DOHH2 (cell line): ENCODE measurements around the gene NRXN3.

Source experiments
- H3F3A ChIP-seq: fragments of 200-600 bp; sonication (generic), shearing (Covaris generic); 2 replicates; pipeline ENCODE4 v1.6.0; 2016; ENCODE audit warnings: antibody characterized with exemption, mild to moderate bottlenecking; ENCODE audit not compliant: control insufficient read depth, insufficient read depth
- H3K27ac ChIP-seq: fragments of 200-600 bp; sonication (generic); 2 replicates; pipeline ENCODE4 v1.5.1; 2014; ENCODE audit warnings: low read depth, mild to moderate bottlenecking, low read length, moderate library complexity
- H3K27me3 ChIP-seq: fragments of 200-600 bp; sonication (generic); 2 replicates; pipeline ENCODE4 v1.6.1; 2014; ENCODE audit warnings: mild to moderate bottlenecking, low read length, mixed read lengths; ENCODE audit not compliant: control insufficient read depth
- H3K36me3 ChIP-seq: fragments of 200-600 bp; sonication (generic); 2 replicates; pipeline ENCODE4 v1.6.1; 2014; ENCODE audit warnings: mild to moderate bottlenecking, low read length, moderate library complexity, mixed read lengths; ENCODE audit not compliant: control insufficient read depth
- H3K4me1 ChIP-seq: fragments of 200-600 bp; sonication (generic); 2 replicates; pipeline ENCODE4 v1.6.1; 2014; ENCODE audit warnings: mild to moderate bottlenecking, low read length, mixed read lengths; ENCODE audit not compliant: control insufficient read depth
- H3K4me2 ChIP-seq: fragments of 200-600 bp; sonication (generic); 2 replicates; pipeline ENCODE4 v1.6.0; 2014; ENCODE audit warnings: mild to moderate bottlenecking, low read length, moderate library complexity
- H3K4me3 ChIP-seq: fragments of 200-600 bp; sonication (generic); 2 replicates; pipeline ENCODE4 v1.5.1; 2014; ENCODE audit warnings: mild to moderate bottlenecking, low read length, mixed read lengths
- H3K79me2 ChIP-seq: fragments of 200-600 bp; sonication (generic); 2 replicates; pipeline ENCODE4 v1.6.1; 2014; ENCODE audit warnings: mild to moderate bottlenecking, low read length, mixed read lengths; ENCODE audit not compliant: control insufficient read depth
- H3K9me2 ChIP-seq: fragments of 200-600 bp; sonication (generic); replicated peaks from 2 replicates; pipeline ENCODE4 v1.6.1; 2014; ENCODE audit warnings: mild to moderate bottlenecking, low read length, mixed read lengths; ENCODE audit not compliant: control insufficient read depth
- H3K9me3 ChIP-seq: fragments of 200-600 bp; sonication (generic); 2 replicates; pipeline ENCODE4 v1.6.1; 2014; ENCODE audit warnings: antibody characterized with exemption, low read length, mixed read lengths; ENCODE audit not compliant: control insufficient read depth, insufficient read depth
- H4K20me1 ChIP-seq: fragments of 200-600 bp; sonication (generic); 2 replicates; pipeline ENCODE4 v1.6.0; 2014; ENCODE audit warnings: low read depth, mild to moderate bottlenecking, antibody characterized with exemption, low read length, moderate library complexity; ENCODE audit not compliant: control insufficient read depth, insufficient read depth
- EZH2phosphoT487 ChIP-seq: fragments of 200-600 bp; sonication (generic); IDR thresholded peaks from 2 replicates; pipeline ENCODE4 v1.6.1; 2017; ENCODE audit warnings: borderline replicate concordance, mild to moderate bottlenecking, antibody characterized with exemption, low read length, moderate library complexity, mixed read lengths
- TF ChIP-seq, protein P1 (sequence below): fragments of 200-600 bp; sonication (generic); IDR thresholded peaks from one replicate; pipeline ENCODE4 v1.5.1; 2014; ENCODE audit warnings: antibody characterized with exemption, mild to moderate bottlenecking, low read depth, low read length; ENCODE audit not compliant: poor library complexity, severe bottlenecking

NRXN3 gene

DNA sequence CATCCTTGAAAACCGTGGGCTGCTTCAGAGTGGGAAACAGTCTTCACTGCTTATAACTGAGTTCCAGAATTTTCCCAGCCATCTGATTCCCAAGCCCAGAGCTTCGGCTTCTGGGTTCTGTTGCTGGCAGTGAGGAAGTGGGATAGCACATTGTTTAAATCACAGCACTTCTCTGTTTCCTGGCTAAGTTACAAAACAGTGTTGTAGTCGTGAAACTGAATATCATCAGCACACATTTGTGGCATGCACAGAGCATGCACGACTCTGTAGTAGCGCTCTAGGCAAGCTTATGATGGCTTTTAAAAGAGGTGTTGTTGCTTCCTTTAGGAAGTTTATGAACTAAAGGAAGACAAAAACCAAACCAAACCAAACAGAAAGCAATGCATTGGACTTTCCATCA lies 1005.5 kb downstream of the NRXN3 start:
- Histone ChIP-seq H3K27ac (no peak overlapping the region), H3K4me2 (no peak overlapping the region), H3K9me2 (no peaks in the 10 kb centered on the region), H3F3A (no peaks in the 10 kb centered on the region), H4K20me1 (no peaks in the 10 kb centered on the region), H3K4me3 (no peak overlapping the region), H3K79me2 (no peaks in the 10 kb centered on the region), H3K27me3 (no peaks in the 10 kb centered on the region), H3K36me3 (no peaks in the 10 kb centered on the region), H3K9me3 (no peaks in the 10 kb centered on the region), H3K4me1 (no peaks in the 10 kb centered on the region)
- TF ChIP-seq, protein P1, sequence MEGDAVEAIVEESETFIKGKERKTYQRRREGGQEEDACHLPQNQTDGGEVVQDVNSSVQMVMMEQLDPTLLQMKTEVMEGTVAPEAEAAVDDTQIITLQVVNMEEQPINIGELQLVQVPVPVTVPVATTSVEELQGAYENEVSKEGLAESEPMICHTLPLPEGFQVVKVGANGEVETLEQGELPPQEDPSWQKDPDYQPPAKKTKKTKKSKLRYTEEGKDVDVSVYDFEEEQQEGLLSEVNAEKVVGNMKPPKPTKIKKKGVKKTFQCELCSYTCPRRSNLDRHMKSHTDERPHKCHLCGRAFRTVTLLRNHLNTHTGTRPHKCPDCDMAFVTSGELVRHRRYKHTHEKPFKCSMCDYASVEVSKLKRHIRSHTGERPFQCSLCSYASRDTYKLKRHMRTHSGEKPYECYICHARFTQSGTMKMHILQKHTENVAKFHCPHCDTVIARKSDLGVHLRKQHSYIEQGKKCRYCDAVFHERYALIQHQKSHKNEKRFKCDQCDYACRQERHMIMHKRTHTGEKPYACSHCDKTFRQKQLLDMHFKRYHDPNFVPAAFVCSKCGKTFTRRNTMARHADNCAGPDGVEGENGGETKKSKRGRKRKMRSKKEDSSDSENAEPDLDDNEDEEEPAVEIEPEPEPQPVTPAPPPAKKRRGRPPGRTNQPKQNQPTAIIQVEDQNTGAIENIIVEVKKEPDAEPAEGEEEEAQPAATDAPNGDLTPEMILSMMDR, result no peak
- no peak for TF ChIP-seq EZH2phosphoT487

DNA sequence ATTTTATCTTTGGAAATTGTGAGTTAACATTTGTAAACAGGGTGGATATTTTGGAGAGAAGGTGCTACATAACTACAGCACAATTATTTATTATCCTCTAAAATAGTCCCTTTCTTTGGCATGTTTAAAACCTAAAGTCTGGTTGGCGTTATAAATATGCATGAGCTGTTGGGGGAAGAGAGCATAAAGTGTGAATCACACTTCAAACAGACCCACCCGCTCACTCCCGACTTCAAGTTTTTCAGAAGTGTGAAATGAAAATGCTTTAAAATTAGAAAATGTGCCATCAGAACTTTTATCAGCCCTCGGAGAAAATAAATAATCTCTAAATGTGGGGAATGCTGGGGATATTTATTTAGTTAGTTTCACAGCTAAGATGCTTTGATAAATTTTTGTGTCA lies 1006.9 kb downstream of the NRXN3 start:
- no peaks in the 10 kb centered on the region for H3K27me3 ChIP-seq
- no peak overlapping the region for H3K4me3 ChIP-seq
- no peaks in the 10 kb centered on the region for H3K79me2 ChIP-seq
- H3K4me1 ChIP-seq, result no peaks in the 10 kb centered on the region
- TF ChIP-seq, protein P1, result no peak
- H3K9me3 ChIP-seq, result no peaks in the 10 kb centered on the region
- no peaks in the 10 kb centered on the region for H3K36me3 ChIP-seq
- no peaks in the 10 kb centered on the region for H4K20me1 ChIP-seq
- H3K27ac ChIP-seq, result no peak overlapping the region
- no peaks in the 10 kb centered on the region for H3K9me2 ChIP-seq
- H3K4me2 ChIP-seq, result no peak overlapping the region
- H3F3A ChIP-seq, result no peaks in the 10 kb centered on the region

DNA sequence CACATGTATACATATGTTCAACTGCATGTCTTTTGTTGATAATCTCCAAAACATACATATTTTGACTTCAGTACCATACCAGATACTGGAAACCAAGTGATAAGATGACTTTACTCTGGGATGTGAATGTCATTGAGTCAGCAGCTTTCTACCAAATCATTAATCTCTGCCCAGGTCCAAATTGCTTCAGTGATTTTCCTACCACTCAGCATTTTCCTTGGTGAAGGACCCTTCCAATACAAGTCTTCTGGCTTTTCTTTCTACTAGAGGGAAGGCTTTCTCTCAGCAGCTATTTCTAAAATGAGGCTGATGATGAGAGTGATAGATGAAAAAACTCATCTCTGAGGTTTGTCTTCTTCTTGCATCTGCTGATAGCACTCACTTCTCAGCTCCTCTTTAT lies 1008.5 kb downstream of the NRXN3 start:
- H3K9me3 ChIP-seq, result no peaks in the 10 kb centered on the region
- TF ChIP-seq EZH2phosphoT487, result no peak
- TF ChIP-seq, protein P1, result no peak

DNA sequence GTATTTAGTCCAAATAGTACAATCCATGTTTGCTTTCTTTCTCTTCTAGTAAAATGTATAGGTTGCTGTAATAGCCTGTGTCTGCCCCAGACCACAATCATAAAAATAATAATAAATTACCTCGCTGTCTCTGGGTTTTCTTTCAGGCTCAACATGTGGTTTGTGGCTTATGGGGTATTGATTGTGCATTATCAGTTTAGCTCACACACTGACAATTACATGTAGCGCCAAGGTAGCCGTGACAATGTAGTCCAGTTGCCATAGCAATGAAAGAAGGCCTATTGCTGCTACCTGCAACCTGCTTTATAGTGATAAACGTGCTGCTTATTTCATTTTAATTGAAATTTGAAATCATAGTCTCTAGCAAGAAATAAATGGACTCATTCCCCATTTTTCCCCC lies 1009.8 kb downstream of the NRXN3 start:
- TF ChIP-seq, protein P1, result no peak
- no peak for TF ChIP-seq EZH2phosphoT487
- no peaks in the 10 kb centered on the region for H3K9me3 ChIP-seq
- no peaks in the 10 kb centered on the region for H3K27me3 ChIP-seq
- H3K79me2 ChIP-seq, result no peaks in the 10 kb centered on the region
- no peak overlapping the region for H3K4me2 ChIP-seq
- no peaks in the 10 kb centered on the region for H3F3A ChIP-seq
- H3K27ac ChIP-seq, result no peak overlapping the region
- H3K36me3 ChIP-seq, result no peaks in the 10 kb centered on the region
- H3K9me2 ChIP-seq, result no peaks in the 10 kb centered on the region
- no peaks in the 10 kb centered on the region for H4K20me1 ChIP-seq
- no peaks in the 10 kb centered on the region for H3K4me1 ChIP-seq
- no peak overlapping the region for H3K4me3 ChIP-seq

More for the DNA sequence above, 1008.5 kb downstream of the NRXN3 start:
- H3K27ac ChIP-seq, result no peak overlapping the region
- no peaks in the 10 kb centered on the region for H3K79me2 ChIP-seq
- no peak overlapping the region for H3K4me2 ChIP-seq
- no peaks in the 10 kb centered on the region for H3K4me1 ChIP-seq
- H3K36me3 ChIP-seq, result no peaks in the 10 kb centered on the region
- no peak overlapping the region for H3K4me3 ChIP-seq
- H3K27me3 ChIP-seq, result no peaks in the 10 kb centered on the region
- H3K9me2 ChIP-seq, result no peaks in the 10 kb centered on the region
- H3F3A ChIP-seq, result no peaks in the 10 kb centered on the region
- H4K20me1 ChIP-seq, result no peaks in the 10 kb centered on the region
